Measurements from ENCODE around the gene SHROOM3. TPM values are rescaled to one million over a fixed set of nuclear protein-coding genes. Genes with fewer than 3 reads are reported as not detected.

SHROOM3 gene
- polyA plus RNA-seq, 1 donor from 2014 or later = 2.7 TPM

- no peaks in the 10 kb centered on the region for H4K20me1 ChIP-seq (ENCODE audit: insufficient read depth)
Measured at GRCh38 chr4:76783836-76784235, 348.8 kb downstream of the SHROOM3 start.

GRCh38 chr4:76784237-76784636 is 349.2 kb downstream of the SHROOM3 start:
- TF ChIP-seq EP300 (conservative IDR thresholded peaks at IDR 0.05; ENCODE audit: poor library complexity, severe bottlenecking) = no peak
- TF ChIP-seq TAF1 (IDR thresholded peaks at IDR 0.05; ENCODE audit: low read depth) = no peak
- TF ChIP-seq REST (IDR thresholded peaks at IDR 0.05; ENCODE audit: borderline replicate concordance) = no peak
- TF ChIP-seq SMC3 (conservative IDR thresholded peaks at IDR 0.05; ENCODE audit: poor library complexity) = no peak
- no peak for TF ChIP-seq EZH2 (IDR thresholded peaks at IDR 0.05; ENCODE audit: borderline replicate concordance, insufficient read depth, low read length, poor library complexity, severe bottlenecking)
- TF ChIP-seq, protein P1, sequence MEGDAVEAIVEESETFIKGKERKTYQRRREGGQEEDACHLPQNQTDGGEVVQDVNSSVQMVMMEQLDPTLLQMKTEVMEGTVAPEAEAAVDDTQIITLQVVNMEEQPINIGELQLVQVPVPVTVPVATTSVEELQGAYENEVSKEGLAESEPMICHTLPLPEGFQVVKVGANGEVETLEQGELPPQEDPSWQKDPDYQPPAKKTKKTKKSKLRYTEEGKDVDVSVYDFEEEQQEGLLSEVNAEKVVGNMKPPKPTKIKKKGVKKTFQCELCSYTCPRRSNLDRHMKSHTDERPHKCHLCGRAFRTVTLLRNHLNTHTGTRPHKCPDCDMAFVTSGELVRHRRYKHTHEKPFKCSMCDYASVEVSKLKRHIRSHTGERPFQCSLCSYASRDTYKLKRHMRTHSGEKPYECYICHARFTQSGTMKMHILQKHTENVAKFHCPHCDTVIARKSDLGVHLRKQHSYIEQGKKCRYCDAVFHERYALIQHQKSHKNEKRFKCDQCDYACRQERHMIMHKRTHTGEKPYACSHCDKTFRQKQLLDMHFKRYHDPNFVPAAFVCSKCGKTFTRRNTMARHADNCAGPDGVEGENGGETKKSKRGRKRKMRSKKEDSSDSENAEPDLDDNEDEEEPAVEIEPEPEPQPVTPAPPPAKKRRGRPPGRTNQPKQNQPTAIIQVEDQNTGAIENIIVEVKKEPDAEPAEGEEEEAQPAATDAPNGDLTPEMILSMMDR (IDR thresholded peaks at IDR 0.05; ENCODE audit: poor library complexity, severe bottlenecking) = no peak
- Histone ChIP-seq H3K9me2 (ENCODE audit: insufficient read depth, low read length) (no peaks in the 10 kb centered on the region), H3K4me3 (ENCODE audit: low read length) (no peak overlapping the region), H3K36me3 (ENCODE audit: insufficient read depth, low read length) (peaks cover 8% of the 10 kb centered on the region), H4K20me1 (ENCODE audit: insufficient read depth) (no peaks in the 10 kb centered on the region), H3F3A (ENCODE audit: insufficient read depth, low read length, poor library complexity, severe bottlenecking) (no peaks in the 10 kb centered on the region), H3K27me3 (ENCODE audit: insufficient read depth, low read depth, low read length) (no peaks in the 10 kb centered on the region), H3K9ac (ENCODE audit: low read length) (no peak overlapping the region), H3K27ac (ENCODE audit: low read length) (no peak overlapping the region), H3K4me2 (ENCODE audit: low read length) (no peak overlapping the region), H3K79me2 (replicated peaks; ENCODE audit: insufficient read depth, low read length) (no peaks in the 10 kb centered on the region), H3K9me3 (ENCODE audit: low read length) (no peaks in the 10 kb centered on the region), H2AFZ (ENCODE audit: low read depth, low read length) (no peak overlapping the region)

More at GRCh38 chr4:76783836-76784235, 348.8 kb downstream of the SHROOM3 start:
- H2AFZ ChIP-seq (ENCODE audit: low read depth, low read length) = no peak overlapping the region
- peaks cover 8% of the 10 kb centered on the region for H3K36me3 ChIP-seq (ENCODE audit: insufficient read depth, low read length)
- H3K9ac ChIP-seq (ENCODE audit: low read length) = no peak overlapping the region
- no peaks in the 10 kb centered on the region for H3F3A ChIP-seq (ENCODE audit: insufficient read depth, low read length, poor library complexity, severe bottlenecking)
- H3K9me3 ChIP-seq (ENCODE audit: low read length) = no peaks in the 10 kb centered on the region
- H3K4me2 ChIP-seq (ENCODE audit: low read length) = no peak overlapping the region
- no peaks in the 10 kb centered on the region for H3K9me2 ChIP-seq (ENCODE audit: insufficient read depth, low read length)
- H3K4me3 ChIP-seq (ENCODE audit: low read length) = no peak overlapping the region
- no peak overlapping the region for H3K27ac ChIP-seq (ENCODE audit: low read length)
- H3K27me3 ChIP-seq (ENCODE audit: insufficient read depth, low read depth, low read length) = no peaks in the 10 kb centered on the region
- H3K79me2 ChIP-seq (replicated peaks; ENCODE audit: insufficient read depth, low read length) = no peaks in the 10 kb centered on the region
- TF ChIP-seq SMC3 (conservative IDR thresholded peaks at IDR 0.05; ENCODE audit: poor library complexity) (no peak), MXI1 (conservative IDR thresholded peaks at IDR 0.05; ENCODE audit: poor library complexity, severe bottlenecking) (no peak), EZH2 (IDR thresholded peaks at IDR 0.05; ENCODE audit: borderline replicate concordance, insufficient read depth, low read length, poor library complexity, severe bottlenecking) (no peak), RAD21 (conservative IDR thresholded peaks at IDR 0.05) (no peak), EP300 (conservative IDR thresholded peaks at IDR 0.05; ENCODE audit: poor library complexity, severe bottlenecking) (no peak), TAF1 (IDR thresholded peaks at IDR 0.05; ENCODE audit: low read depth) (no peak), POLR2AphosphoS5 (IDR thresholded peaks at IDR 0.05) (no peak), REST (IDR thresholded peaks at IDR 0.05; ENCODE audit: borderline replicate concordance) (no peak)
- TF ChIP-seq, protein P1 (IDR thresholded peaks at IDR 0.05; ENCODE audit: poor library complexity, severe bottlenecking) = no peak

All from neural cell (in vitro differentiated cells).